H54 (cell line): ENCODE data around the gene PARP12.
A peak's percentile ranks its signal among the peaks of the same experiment; 100 is the strongest.
"Not testable (repeated sequence)": the region's sequence is repeated elsewhere in the genome, so short reads cannot be mapped to it uniquely, and the experiment has no call there.

Source experiments
- DNase-seq: peaks from one replicate; pipeline ENCODE4 v3.0.0; 2011; ENCODE audit warnings: low spot score, mixed read lengths; ENCODE audit not compliant: insufficient read length
- FAIRE-seq: peaks from 3 replicates; lab custom pipeline; 2011; peaks lifted over from hg19 to GRCh38; lab: Jason Lieb, UNC
- POLR2A ChIP-seq: IDR thresholded peaks from 2 replicates; pipeline ENCODE4 v1.6.1; 2011; ENCODE audit warnings: low read depth, mild to moderate bottlenecking, low read length

The PARP12 gene

GRCh38 chr7:140062528-140063299 is at the start of gene PARP12:
Gene PARP12, minus strand, starts transcription at chr7:140062951. Its CDS starts 104 bp downstream, at chr7:140062847.
- peak; percentile 57 for TF ChIP-seq POLR2A
- FAIRE-seq (no peak), DNase-seq (peak; percentile 74)

- not testable (repeated sequence) for FAIRE-seq, DNase-seq
Measured at GRCh38 chr7:140108777-140109176, 46.0 kb upstream of the PARP12 start.

GRCh38 chr7:140096459-140096858 is 33.7 kb upstream of the PARP12 start:
- TF ChIP-seq POLR2A = no peak
- no peak for DNase-seq
- no peak for FAIRE-seq

GRCh38 chr7:140093375-140093774 is 30.6 kb upstream of the PARP12 start:
- FAIRE-seq (no peak), DNase-seq (no peak)
- no peak for TF ChIP-seq POLR2A

- DNase-seq (no peak), FAIRE-seq (no peak)
- no peak for TF ChIP-seq POLR2A
Measured at GRCh38 chr7:140085447-140085846, 22.7 kb upstream of the PARP12 start.

- FAIRE-seq (no peak), DNase-seq (no peak)
- TF ChIP-seq POLR2A = no peak
Measured at GRCh38 chr7:140084972-140085371, 22.2 kb upstream of the PARP12 start.

GRCh38 chr7:140084142-140084655 is 21.4 kb upstream of the PARP12 start:
- FAIRE-seq = no peak
- no peak for TF ChIP-seq POLR2A
- no peak for DNase-seq

GRCh38 chr7:140082770-140083169 is 20.0 kb upstream of the PARP12 start:
- no peak for FAIRE-seq
- no peak for TF ChIP-seq POLR2A
- no peak for DNase-seq

GRCh38 chr7:140081774-140082425 is 19.1 kb upstream of the PARP12 start:
- DNase-seq = no peak
- TF ChIP-seq POLR2A = no peak
- FAIRE-seq = no peak

- DNase-seq (no peak), FAIRE-seq (no peak)
- TF ChIP-seq POLR2A = no peak
Measured at GRCh38 chr7:140080919-140081318, 18.2 kb upstream of the PARP12 start.

GRCh38 chr7:140079121-140079536 is 16.4 kb upstream of the PARP12 start:
- peak; percentile 44 for DNase-seq
- no peak for FAIRE-seq
- TF ChIP-seq POLR2A = no peak

GRCh38 chr7:140078392-140078791 is 15.6 kb upstream of the PARP12 start:
- TF ChIP-seq POLR2A = no peak
- DNase-seq (no peak), FAIRE-seq (no peak)

GRCh38 chr7:140074780-140075179 is 12.0 kb upstream of the PARP12 start:
- TF ChIP-seq POLR2A = no peak
- DNase-seq = no peak
- FAIRE-seq = no peak

GRCh38 chr7:140070546-140070945 is 7.8 kb upstream of the PARP12 start:
- DNase-seq (no peak), FAIRE-seq (no peak)
- no peak for TF ChIP-seq POLR2A
